ENCODE results near the gene TK2.

TK2 gene

DNA sequence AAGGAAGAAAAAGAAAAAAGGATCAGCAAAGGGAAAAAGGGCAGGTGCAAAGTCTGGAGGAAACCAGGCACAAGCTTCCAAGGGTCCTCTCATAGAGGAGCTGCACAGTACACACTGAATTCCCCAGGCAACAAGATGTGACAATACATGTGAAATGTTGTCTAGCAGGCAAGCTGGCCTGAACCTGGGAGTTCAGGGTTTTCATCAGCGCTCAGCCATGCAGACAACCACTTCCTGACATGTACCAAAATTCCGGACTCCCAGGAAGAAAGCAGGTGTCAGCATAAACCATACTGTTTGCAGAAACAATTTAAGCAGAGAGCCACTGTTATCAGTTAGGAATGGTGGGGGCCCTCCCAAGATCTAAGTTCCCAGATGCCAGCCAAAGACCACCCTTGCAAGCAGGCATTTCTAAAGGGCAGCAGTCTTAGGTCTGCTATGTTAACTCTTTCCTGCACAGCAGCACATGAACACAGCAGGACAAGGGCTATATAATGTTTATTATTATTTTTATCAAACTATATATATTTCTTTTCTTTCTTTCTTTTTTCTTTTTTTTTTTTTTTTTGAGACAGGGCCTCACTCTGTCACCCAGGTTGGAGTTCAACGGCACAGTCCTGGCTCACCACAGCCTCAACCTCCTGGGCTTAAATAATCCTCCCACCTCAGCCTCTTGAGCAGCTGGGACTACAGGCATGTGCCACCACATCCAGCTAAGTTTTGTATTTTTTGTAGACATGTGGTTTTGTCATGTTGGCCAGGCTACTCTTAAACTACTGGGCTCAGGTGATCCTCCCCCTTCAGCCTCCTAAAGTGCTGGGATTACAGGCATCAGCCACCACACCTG, 10.1 kb downstream of the TK2 start:
- no peak overlapping the region for H3K9ac ChIP-seq (ENCODE audit: low read length)
- H3K36me3 ChIP-seq (ENCODE audit: control insufficient read depth, insufficient read depth, low read length), result no peaks in the 10 kb centered on the region
- H3K4me3 ChIP-seq (ENCODE audit: low read length), result no peak overlapping the region
- no peaks in the 10 kb centered on the region for H3K27me3 ChIP-seq (ENCODE audit: control insufficient read depth, insufficient read depth, low read length)
- no peaks in the 10 kb centered on the region for H3K9me3 ChIP-seq (ENCODE audit: control insufficient read depth, low read length)
- peaks cover 3% of the 10 kb centered on the region for H3K4me1 ChIP-seq (ENCODE audit: control insufficient read depth, insufficient read depth, low read length)

- no peaks in the 10 kb centered on the region for H3K27me3 ChIP-seq (ENCODE audit: control insufficient read depth, insufficient read depth, low read length)
- no peaks in the 10 kb centered on the region for H3K36me3 ChIP-seq (ENCODE audit: control insufficient read depth, insufficient read depth, low read length)
- peaks cover 3% of the 10 kb centered on the region for H3K4me1 ChIP-seq (ENCODE audit: control insufficient read depth, insufficient read depth, low read length)
- H3K9ac ChIP-seq (ENCODE audit: low read length), result no peak overlapping the region
- H3K4me3 ChIP-seq (ENCODE audit: low read length), result no peak overlapping the region
- H3K9me3 ChIP-seq (ENCODE audit: control insufficient read depth, low read length), result no peaks in the 10 kb centered on the region
Observed at GRCh38 chr16:66538910-66539309, 11.0 kb downstream of the TK2 start.

- H3K4me1 ChIP-seq (ENCODE audit: control insufficient read depth, insufficient read depth, low read length), result peaks cover 3% of the 10 kb centered on the region
- no peaks in the 10 kb centered on the region for H3K36me3 ChIP-seq (ENCODE audit: control insufficient read depth, insufficient read depth, low read length)
- no peak overlapping the region for H3K9ac ChIP-seq (ENCODE audit: low read length)
- no peaks in the 10 kb centered on the region for H3K27me3 ChIP-seq (ENCODE audit: control insufficient read depth, insufficient read depth, low read length)
- no peak overlapping the region for H3K4me3 ChIP-seq (ENCODE audit: low read length)
- H3K9me3 ChIP-seq (ENCODE audit: control insufficient read depth, low read length), result no peaks in the 10 kb centered on the region
Observed at GRCh38 chr16:66537236-66537635, 12.7 kb downstream of the TK2 start.

GRCh38 chr16:66536525-66536924, 13.4 kb downstream of the TK2 start:
- H3K27me3 ChIP-seq (ENCODE audit: control insufficient read depth, insufficient read depth, low read length), result no peaks in the 10 kb centered on the region
- H3K9me3 ChIP-seq (ENCODE audit: control insufficient read depth, low read length), result no peaks in the 10 kb centered on the region
- H3K36me3 ChIP-seq (ENCODE audit: control insufficient read depth, insufficient read depth, low read length), result no peaks in the 10 kb centered on the region
- H3K4me1 ChIP-seq (ENCODE audit: control insufficient read depth, insufficient read depth, low read length), result peaks cover 3% of the 10 kb centered on the region
- no peak overlapping the region for H3K4me3 ChIP-seq (ENCODE audit: low read length)
- H3K9ac ChIP-seq (ENCODE audit: low read length), result no peak overlapping the region

DNA sequence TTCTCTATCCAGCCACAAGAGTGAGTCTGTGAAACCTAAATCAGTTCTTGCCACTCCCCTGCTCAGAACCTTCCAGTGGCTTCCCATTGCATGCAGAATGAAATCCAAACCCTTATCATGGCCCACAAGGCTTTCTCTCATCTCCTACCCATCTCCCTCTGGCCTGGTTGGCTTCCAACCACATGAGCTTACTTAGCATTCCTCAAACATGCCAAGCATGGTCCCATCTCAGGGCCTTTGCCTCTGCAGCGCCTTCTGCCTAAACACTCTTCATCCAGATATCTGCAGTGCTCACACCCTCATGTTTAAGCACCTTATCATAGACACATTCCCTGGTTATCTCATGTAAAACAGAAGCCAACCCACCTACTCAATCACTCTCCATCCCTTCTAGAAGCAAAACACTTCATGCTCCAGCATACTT, 15.5 kb downstream of the TK2 start:
- Histone ChIP-seq H3K36me3 (ENCODE audit: control insufficient read depth, insufficient read depth, low read length) (no peaks in the 10 kb centered on the region), H3K4me3 (ENCODE audit: low read length) (no peak overlapping the region), H3K9ac (ENCODE audit: low read length) (no peak overlapping the region), H3K4me1 (ENCODE audit: control insufficient read depth, insufficient read depth, low read length) (peaks cover 3% of the 10 kb centered on the region), H3K27me3 (ENCODE audit: control insufficient read depth, insufficient read depth, low read length) (no peaks in the 10 kb centered on the region), H3K9me3 (ENCODE audit: control insufficient read depth, low read length) (no peaks in the 10 kb centered on the region)

DNA sequence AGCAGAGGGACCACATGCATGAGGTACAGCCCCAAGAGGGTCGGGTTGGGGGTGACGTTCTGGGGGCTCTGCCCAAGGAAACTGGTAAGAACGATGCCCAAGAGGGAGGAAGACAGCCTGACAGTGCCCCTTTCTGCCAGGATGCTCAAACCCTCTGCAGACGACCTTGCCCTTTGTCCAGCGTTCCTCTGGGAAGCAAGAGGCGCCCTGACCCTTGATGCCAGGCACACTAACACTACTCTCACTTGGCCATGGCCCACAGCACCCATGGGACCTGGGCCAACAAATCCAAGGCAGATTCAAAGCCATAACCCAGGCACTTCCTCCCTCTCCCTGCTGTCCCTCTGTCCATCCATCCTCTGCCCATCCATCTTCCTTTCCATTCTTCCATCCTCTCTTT, 20.4 kb downstream of the TK2 start:
- no peak overlapping the region for H3K9ac ChIP-seq (ENCODE audit: low read length)
- H3K9me3 ChIP-seq (ENCODE audit: control insufficient read depth, low read length), result no peaks in the 10 kb centered on the region
- no peak overlapping the region for H3K4me3 ChIP-seq (ENCODE audit: low read length)
- H3K4me1 ChIP-seq (ENCODE audit: control insufficient read depth, insufficient read depth, low read length), result peaks cover 10% of the 10 kb centered on the region
- H3K27me3 ChIP-seq (ENCODE audit: control insufficient read depth, insufficient read depth, low read length), result no peaks in the 10 kb centered on the region
- H3K36me3 ChIP-seq (ENCODE audit: control insufficient read depth, insufficient read depth, low read length), result peaks cover 5% of the 10 kb centered on the region

DNA sequence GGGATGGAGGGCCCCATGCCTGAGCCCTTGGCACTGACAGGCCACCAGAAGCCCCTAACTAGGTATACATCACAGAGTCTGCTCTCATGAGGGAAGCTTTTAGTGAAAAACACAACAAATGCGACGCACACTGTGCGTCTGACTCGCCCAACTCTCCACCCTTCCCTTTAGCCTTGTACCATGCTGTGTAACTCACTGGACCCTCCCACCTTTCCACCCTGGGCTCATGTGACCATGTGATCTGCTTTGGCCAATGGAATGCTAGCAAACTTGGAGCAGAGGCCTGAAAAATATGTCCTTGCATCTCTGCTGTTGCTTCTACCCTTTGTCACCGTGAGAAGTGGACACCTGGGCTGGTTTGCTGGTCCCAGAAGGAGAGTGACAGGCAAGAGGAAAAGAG, 21.6 kb downstream of the TK2 start:
- H3K4me1 ChIP-seq (ENCODE audit: control insufficient read depth, insufficient read depth, low read length), result peaks cover 16% of the 10 kb centered on the region

GRCh38 chr16:66525396-66526180, 24.3 kb downstream of the TK2 start:
- H3K9me3 ChIP-seq (ENCODE audit: control insufficient read depth, low read length), result no peaks in the 10 kb centered on the region
- H3K36me3 ChIP-seq (ENCODE audit: control insufficient read depth, insufficient read depth, low read length), result peaks cover 5% of the 10 kb centered on the region
- no peaks in the 10 kb centered on the region for H3K27me3 ChIP-seq (ENCODE audit: control insufficient read depth, insufficient read depth, low read length)
- no peak overlapping the region for H3K9ac ChIP-seq (ENCODE audit: low read length)
- H3K4me3 ChIP-seq (ENCODE audit: low read length), result no peak overlapping the region
- H3K4me1 ChIP-seq (ENCODE audit: control insufficient read depth, insufficient read depth, low read length), result peaks cover 43% of the 10 kb centered on the region

More for the DNA sequence above, 21.6 kb downstream of the TK2 start:
- Histone ChIP-seq H3K9me3 (ENCODE audit: control insufficient read depth, low read length) (no peaks in the 10 kb centered on the region), H3K4me3 (ENCODE audit: low read length) (no peak overlapping the region), H3K9ac (ENCODE audit: low read length) (no peak overlapping the region), H3K36me3 (ENCODE audit: control insufficient read depth, insufficient read depth, low read length) (peaks cover 5% of the 10 kb centered on the region), H3K27me3 (ENCODE audit: control insufficient read depth, insufficient read depth, low read length) (no peaks in the 10 kb centered on the region)

- Histone ChIP-seq H3K4me1 (ENCODE audit: control insufficient read depth, insufficient read depth, low read length) (peaks cover 48% of the 10 kb centered on the region), H3K36me3 (ENCODE audit: control insufficient read depth, insufficient read depth, low read length) (peaks cover 7% of the 10 kb centered on the region)
Observed at GRCh38 chr16:66524601-66525164, 25.2 kb downstream of the TK2 start.

DNA sequence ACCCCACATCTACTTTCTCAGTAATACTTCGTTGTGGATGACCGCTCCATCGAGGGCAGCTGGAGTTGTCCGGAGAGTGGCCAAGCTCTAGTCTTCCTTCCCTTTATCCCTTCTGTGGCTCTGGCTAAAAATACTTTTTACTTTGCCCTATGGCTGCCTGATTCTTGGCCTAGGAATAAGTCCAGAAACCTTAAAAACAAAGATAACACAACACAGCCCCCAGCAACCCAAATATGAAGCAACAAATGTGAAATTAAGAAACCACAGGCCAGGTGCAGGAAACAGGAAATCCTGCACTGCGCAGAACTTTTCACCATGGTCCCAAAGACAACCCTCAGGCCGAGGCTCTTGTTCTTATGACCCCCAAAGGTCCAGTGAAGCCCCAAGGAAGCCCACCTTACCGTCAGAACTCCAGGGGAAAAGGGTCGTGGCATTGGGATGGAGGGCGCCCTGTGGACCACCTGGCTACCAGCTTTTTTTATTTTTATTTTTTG, 26.0 kb downstream of the TK2 start:
- H3K4me1 ChIP-seq (ENCODE audit: control insufficient read depth, insufficient read depth, low read length), result peaks cover 48% of the 10 kb centered on the region
- peaks cover 10% of the 10 kb centered on the region for H3K36me3 ChIP-seq (ENCODE audit: control insufficient read depth, insufficient read depth, low read length)
- no peaks in the 10 kb centered on the region for H3K27me3 ChIP-seq (ENCODE audit: control insufficient read depth, insufficient read depth, low read length)
- H3K4me3 ChIP-seq (ENCODE audit: low read length), result no peak overlapping the region
- no peak overlapping the region for H3K9ac ChIP-seq (ENCODE audit: low read length)
- H3K9me3 ChIP-seq (ENCODE audit: control insufficient read depth, low read length), result no peaks in the 10 kb centered on the region

More at GRCh38 chr16:66524601-66525164, 25.2 kb downstream of the TK2 start:
- H3K9me3 ChIP-seq (ENCODE audit: control insufficient read depth, low read length), result no peaks in the 10 kb centered on the region
- H3K9ac ChIP-seq (ENCODE audit: low read length), result no peak overlapping the region
- no peak overlapping the region for H3K4me3 ChIP-seq (ENCODE audit: low read length)
- no peaks in the 10 kb centered on the region for H3K27me3 ChIP-seq (ENCODE audit: control insufficient read depth, insufficient read depth, low read length)

GRCh38 chr16:66522816-66523590, 26.9 kb downstream of the TK2 start:
- H3K9ac ChIP-seq (ENCODE audit: low read length), result no peak overlapping the region
- H3K27me3 ChIP-seq (ENCODE audit: control insufficient read depth, insufficient read depth, low read length), result no peaks in the 10 kb centered on the region
- peaks cover 10% of the 10 kb centered on the region for H3K36me3 ChIP-seq (ENCODE audit: control insufficient read depth, insufficient read depth, low read length)
- H3K9me3 ChIP-seq (ENCODE audit: control insufficient read depth, low read length), result no peaks in the 10 kb centered on the region
- H3K4me3 ChIP-seq (ENCODE audit: low read length), result no peak overlapping the region
- peaks cover 51% of the 10 kb centered on the region for H3K4me1 ChIP-seq (ENCODE audit: control insufficient read depth, insufficient read depth, low read length)
